Measurements from ENCODE around the gene ALPK1.
"Not testable (repeated sequence)": the region's sequence is repeated elsewhere in the genome, so short reads cannot be mapped to it uniquely, and the experiment has no call there.

Gene ALPK1

DNA sequence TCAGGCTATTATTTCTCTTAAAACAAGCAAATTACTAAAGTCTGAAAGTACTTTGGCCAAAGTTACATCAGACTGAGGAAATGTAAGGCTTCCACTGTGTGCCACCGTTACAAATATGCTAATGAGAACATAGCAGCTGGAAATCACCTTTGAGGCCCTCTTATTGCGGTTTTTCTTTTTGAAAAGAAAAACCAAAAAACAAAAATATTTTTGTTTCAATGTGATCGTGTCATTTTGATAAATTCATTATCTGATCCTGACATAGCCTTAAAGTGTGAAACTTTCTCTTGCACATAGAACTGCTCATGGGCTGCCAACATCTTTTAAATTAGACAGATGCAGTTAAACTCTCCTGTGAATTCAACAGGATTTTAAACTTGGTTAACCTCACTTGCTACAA, 8.7 kb upstream of the ALPK1 start:
- Histone ChIP-seq H3K36me3 (ENCODE audit: insufficient read depth, low read length) (no peaks in the 10 kb centered on the region), H3K9ac (ENCODE audit: low read depth, low read length) (no peak overlapping the region), H3K4me2 (ENCODE audit: low read length) (no peak overlapping the region), H3K4me3 (ENCODE audit: low read length) (no peak overlapping the region), H3K27me3 (ENCODE audit: control insufficient read depth, insufficient read depth, low read length) (no peaks in the 10 kb centered on the region), H3K4me1 (ENCODE audit: control insufficient read depth, insufficient read depth, low read length) (peaks cover 3% of the 10 kb centered on the region), H3K9me3 (replicated peaks; ENCODE audit: low read length) (no peaks in the 10 kb centered on the region)

DNA sequence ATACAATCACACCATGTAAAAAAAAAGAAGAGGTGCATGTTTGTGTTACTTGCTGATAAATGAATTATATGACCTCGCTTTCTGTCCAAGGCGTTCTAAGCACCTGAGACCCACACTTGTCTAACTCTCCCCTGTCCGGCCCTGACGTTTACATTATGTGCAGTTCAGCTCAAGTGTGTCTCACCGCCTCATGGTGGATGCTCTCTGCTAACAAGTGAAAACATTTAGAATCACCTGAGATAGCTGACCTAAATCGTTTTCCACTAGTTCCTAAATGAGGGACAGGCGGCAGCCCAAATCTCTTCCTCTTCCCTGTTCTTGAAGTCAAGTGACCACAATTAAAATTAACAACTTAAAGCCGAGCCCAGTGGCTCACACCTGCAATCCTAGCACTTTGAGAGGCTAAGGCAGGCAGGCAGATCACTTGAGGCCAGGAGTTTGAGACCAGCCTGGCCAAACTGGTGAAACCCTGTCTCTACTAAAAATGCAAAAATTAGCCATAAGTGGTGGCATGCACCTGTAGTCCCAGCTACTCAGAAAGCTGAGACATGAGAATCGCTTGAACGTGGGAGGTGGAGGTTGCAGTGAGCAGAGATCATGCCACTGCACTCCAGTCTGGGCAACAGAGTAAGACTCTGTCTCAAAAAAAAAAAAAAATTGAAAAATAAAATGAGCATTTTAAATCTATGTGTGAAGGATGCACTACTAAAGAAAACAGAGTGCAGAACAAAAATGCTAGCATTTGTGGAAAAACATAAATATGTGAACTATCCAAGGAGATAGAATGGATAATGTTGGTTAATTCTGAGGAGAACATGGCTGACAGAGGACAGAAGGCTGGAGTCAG, 7.5 kb upstream of the ALPK1 start:
- Histone ChIP-seq H3K4me3 (ENCODE audit: low read length) (no peak overlapping the region), H3K4me1 (ENCODE audit: control insufficient read depth, insufficient read depth, low read length) (no peaks in the 10 kb centered on the region), H3K36me3 (ENCODE audit: insufficient read depth, low read length) (no peaks in the 10 kb centered on the region), H3K9me3 (replicated peaks; ENCODE audit: low read length) (no peaks in the 10 kb centered on the region), H3K27me3 (ENCODE audit: control insufficient read depth, insufficient read depth, low read length) (no peaks in the 10 kb centered on the region), H3K4me2 (ENCODE audit: low read length) (no peak overlapping the region), H3K9ac (ENCODE audit: low read depth, low read length) (no peak overlapping the region)

DNA sequence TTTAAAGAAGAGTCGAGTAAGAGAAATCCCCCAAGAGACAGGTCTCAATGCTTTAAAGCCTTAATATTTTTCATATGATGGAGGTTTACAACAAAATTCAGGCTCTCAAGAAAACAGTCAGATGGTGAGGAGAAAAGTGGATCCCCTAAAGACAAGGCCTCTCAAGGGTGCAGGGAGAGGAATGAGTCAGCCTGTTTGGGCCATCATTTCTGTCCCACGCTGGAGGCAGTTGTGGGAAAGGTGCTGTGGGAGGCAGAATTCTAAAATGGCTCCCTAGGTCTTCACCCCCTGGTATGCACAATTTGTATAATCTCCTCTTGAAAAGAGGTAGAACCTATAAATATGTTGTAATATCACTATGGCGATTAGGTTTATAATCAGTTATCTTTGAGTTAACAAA, 6.8 kb upstream of the ALPK1 start:
- Histone ChIP-seq H3K4me3 (ENCODE audit: low read length) (no peak overlapping the region), H3K36me3 (ENCODE audit: insufficient read depth, low read length) (no peaks in the 10 kb centered on the region), H3K9me3 (replicated peaks; ENCODE audit: low read length) (no peaks in the 10 kb centered on the region), H3K4me1 (ENCODE audit: control insufficient read depth, insufficient read depth, low read length) (no peaks in the 10 kb centered on the region), H3K4me2 (ENCODE audit: low read length) (no peak overlapping the region), H3K9ac (ENCODE audit: low read depth, low read length) (no peak overlapping the region), H3K27me3 (ENCODE audit: control insufficient read depth, insufficient read depth, low read length) (no peaks in the 10 kb centered on the region)

DNA sequence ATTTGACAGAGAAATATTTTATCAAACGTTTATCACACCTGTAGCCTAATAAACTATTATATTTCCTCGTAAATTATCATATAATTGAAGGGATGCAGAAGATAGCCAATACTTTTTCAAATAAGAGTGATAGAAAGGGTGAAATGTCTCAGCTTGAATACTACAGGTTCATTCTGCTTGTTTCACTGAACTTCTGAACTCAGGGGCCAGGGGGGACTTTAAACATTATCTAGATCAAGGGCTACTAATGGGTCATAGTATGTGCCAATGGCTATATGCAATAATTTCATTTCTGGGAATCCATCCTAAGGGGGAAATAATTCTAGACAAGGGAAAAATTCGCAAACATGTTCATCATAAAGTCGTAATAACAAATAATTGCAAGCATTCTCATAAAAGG, 2.6 kb downstream of the ALPK1 start:
- Histone ChIP-seq H3K36me3 (ENCODE audit: insufficient read depth, low read length) (no peaks in the 10 kb centered on the region), H3K9ac (ENCODE audit: low read depth, low read length) (no peak overlapping the region), H3K4me1 (ENCODE audit: control insufficient read depth, insufficient read depth, low read length) (peaks cover 4% of the 10 kb centered on the region), H3K27me3 (ENCODE audit: control insufficient read depth, insufficient read depth, low read length) (no peaks in the 10 kb centered on the region), H3K4me2 (ENCODE audit: low read length) (no peak overlapping the region), H3K9me3 (replicated peaks; ENCODE audit: low read length) (no peaks in the 10 kb centered on the region), H3K4me3 (ENCODE audit: low read length) (no peak overlapping the region)

DNA sequence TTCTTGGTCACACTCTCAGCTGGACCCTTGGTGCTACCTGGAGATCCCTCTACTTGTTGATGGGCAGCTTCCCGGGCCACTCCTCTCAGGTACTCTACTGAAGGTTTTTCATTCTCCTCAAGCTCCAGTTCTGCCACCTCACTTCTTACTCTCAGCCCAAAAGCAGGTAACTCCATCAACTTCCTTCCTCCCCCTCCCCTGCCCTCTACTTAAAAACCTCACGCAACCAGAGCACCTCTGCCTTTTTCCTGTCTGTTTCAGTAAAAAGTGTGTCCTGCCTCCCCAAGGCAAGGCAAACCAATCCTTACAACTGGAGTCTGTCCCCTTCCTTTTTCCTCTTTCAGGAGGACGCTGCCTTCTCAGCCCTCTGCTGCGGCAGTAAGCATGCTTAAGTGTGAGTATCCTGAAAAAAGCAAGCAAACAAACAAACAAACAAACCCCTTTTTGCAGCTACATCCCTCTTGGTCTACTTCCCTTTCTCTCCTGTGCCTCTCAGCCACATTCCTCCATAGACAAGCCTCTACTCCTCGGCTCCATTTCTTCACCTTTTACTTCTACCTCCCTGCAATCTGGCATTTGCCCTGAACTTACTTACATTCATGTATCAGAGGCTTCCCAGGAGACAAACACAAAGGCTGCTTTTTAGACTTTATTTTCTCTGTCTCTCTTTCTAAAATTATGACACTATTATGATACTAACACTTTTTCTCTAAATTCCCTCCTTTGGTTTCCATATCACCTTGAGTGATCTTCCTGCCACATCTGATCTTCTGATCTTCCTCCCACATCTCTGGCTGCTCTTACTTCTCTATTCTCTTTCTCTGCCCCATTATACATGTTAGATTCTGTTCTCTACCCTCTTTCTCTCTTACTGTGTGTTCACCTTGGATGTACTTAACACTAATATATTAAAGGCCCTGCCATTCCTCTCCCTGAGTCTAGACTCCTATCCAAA, 5.4 kb downstream of the ALPK1 start:
- Histone ChIP-seq H3K9me3 (replicated peaks; ENCODE audit: low read length) (no peaks in the 10 kb centered on the region), H3K4me3 (ENCODE audit: low read length) (no peak overlapping the region), H3K9ac (ENCODE audit: low read depth, low read length) (no peak overlapping the region), H3K36me3 (ENCODE audit: insufficient read depth, low read length) (no peaks in the 10 kb centered on the region), H3K4me1 (ENCODE audit: control insufficient read depth, insufficient read depth, low read length) (no peaks in the 10 kb centered on the region), H3K27me3 (ENCODE audit: control insufficient read depth, insufficient read depth, low read length) (no peaks in the 10 kb centered on the region), H3K4me2 (ENCODE audit: low read length) (no peak overlapping the region)

DNA sequence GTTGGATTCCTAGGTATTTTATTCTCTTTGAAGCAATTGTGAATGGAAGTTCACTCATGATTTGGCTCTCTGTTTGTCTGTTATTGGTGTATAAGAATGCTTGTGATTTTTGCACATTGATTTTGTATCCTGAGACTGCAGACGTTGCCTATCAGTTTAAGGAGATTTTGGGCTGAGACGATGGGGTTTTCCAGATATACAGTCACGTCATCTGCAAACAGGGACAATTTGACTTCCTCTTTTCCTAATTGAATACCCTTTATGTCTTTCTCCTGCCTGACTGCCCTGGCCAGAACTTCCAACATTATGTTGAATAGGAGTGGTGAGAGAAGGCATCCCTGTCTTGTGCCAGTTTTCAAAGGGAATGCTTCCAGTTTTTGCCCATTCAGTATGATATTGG, 8.3 kb downstream of the ALPK1 start:
- not testable (repeated sequence) for H3K27me3 ChIP-seq (ENCODE audit: control insufficient read depth, insufficient read depth, low read length); H3K9ac ChIP-seq (ENCODE audit: low read depth, low read length); H3K4me1 ChIP-seq (ENCODE audit: control insufficient read depth, insufficient read depth, low read length); H3K36me3 ChIP-seq (ENCODE audit: insufficient read depth, low read length); H3K9me3 ChIP-seq (replicated peaks; ENCODE audit: low read length); H3K4me3 ChIP-seq (ENCODE audit: low read length); H3K4me2 ChIP-seq (ENCODE audit: low read length)

DNA sequence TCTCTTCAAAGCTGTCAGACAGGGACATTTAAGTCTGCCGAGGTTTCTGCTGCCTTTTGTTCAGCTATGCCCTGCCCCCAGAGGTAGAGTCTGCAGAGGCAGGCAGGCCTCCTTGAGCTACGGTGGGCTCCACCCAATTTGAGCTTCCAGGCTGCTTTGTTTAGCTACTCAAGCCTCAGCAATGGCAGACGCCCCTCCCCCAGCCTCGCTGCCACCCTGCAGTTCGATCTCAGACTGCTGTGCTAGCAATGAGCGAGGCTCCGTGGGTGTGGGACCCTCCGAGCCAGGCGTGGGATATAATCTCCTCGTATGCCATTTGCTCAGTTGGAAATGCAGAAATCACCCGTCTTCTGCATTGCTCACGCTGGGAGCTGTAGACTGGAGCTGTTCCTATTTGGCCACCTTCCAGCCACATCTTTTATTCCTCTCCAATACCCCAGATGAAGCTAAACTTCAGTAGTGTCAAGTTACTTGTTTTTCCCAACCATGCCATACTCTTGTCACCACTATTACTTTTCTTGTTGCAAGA, 12.2 kb downstream of the ALPK1 start:
- not testable (repeated sequence) for H3K9ac ChIP-seq (ENCODE audit: low read depth, low read length); H3K4me3 ChIP-seq (ENCODE audit: low read length); H3K27me3 ChIP-seq (ENCODE audit: control insufficient read depth, insufficient read depth, low read length); H3K36me3 ChIP-seq (ENCODE audit: insufficient read depth, low read length); H3K4me1 ChIP-seq (ENCODE audit: control insufficient read depth, insufficient read depth, low read length); H3K4me2 ChIP-seq (ENCODE audit: low read length); H3K9me3 ChIP-seq (replicated peaks; ENCODE audit: low read length)

DNA sequence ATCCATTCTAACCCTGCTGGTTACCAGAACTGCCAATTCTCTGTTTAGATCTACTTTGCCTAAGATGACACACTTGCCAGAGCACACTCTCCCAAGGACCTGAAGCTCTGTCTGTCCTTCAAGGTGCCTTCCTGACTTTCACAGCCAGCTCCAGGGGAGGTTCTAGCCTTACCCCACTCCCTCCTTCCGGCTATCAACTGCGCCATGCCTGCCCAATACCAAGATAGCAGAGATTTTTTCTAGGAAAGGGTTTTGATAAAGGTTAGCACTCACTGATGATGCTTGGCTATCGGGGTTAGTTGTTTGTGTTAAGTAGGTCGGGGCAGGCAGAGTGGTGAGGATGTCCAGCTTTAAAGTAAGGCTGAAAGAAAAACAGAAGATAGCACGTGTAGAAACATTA, 14.3 kb downstream of the ALPK1 start:
- no peak overlapping the region for H3K4me3 ChIP-seq (ENCODE audit: low read length)
- no peaks in the 10 kb centered on the region for H3K36me3 ChIP-seq (ENCODE audit: insufficient read depth, low read length)
- H3K27me3 ChIP-seq (ENCODE audit: control insufficient read depth, insufficient read depth, low read length): no peaks in the 10 kb centered on the region
- H3K9me3 ChIP-seq (replicated peaks; ENCODE audit: low read length): no peaks in the 10 kb centered on the region
- no peaks in the 10 kb centered on the region for H3K4me1 ChIP-seq (ENCODE audit: control insufficient read depth, insufficient read depth, low read length)
- H3K4me2 ChIP-seq (ENCODE audit: low read length): no peak overlapping the region
- H3K9ac ChIP-seq (ENCODE audit: low read depth, low read length): no peak overlapping the region

DNA sequence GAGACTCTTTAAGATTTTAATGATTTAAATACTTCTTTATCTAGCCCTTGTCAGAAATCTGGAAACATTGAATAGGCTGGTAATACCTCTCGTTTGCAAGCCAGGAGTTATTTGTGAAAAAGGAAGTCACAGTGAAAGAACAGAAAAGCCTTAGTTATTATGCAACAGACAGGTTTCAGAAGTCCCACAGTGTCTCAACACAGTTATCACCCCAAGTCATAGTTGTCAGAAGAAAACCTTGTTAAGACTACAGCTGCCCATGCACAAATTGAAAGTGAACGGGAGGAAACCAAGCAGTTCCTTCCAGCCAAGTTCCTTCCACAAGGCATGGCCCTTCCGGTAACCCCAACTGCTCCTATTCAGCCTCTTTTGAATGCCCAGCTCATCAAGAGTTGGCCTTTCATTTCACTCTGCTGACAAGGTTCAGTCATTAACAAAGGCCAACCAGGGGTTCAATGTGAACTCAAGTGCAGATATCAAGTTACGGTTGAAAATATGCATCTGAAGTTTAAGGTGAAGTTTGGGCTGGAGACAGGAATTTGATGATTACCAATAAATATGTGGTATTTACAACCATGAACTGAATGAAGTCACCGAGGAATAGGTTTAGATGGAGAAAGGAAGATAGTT, 15.6 kb downstream of the ALPK1 start:
- Histone ChIP-seq H3K36me3 (ENCODE audit: insufficient read depth, low read length) (no peaks in the 10 kb centered on the region), H3K27me3 (ENCODE audit: control insufficient read depth, insufficient read depth, low read length) (no peaks in the 10 kb centered on the region), H3K4me1 (ENCODE audit: control insufficient read depth, insufficient read depth, low read length) (no peaks in the 10 kb centered on the region), H3K4me2 (ENCODE audit: low read length) (no peak overlapping the region), H3K9ac (ENCODE audit: low read depth, low read length) (no peak overlapping the region), H3K9me3 (replicated peaks; ENCODE audit: low read length) (no peaks in the 10 kb centered on the region), H3K4me3 (ENCODE audit: low read length) (no peak overlapping the region)

DNA sequence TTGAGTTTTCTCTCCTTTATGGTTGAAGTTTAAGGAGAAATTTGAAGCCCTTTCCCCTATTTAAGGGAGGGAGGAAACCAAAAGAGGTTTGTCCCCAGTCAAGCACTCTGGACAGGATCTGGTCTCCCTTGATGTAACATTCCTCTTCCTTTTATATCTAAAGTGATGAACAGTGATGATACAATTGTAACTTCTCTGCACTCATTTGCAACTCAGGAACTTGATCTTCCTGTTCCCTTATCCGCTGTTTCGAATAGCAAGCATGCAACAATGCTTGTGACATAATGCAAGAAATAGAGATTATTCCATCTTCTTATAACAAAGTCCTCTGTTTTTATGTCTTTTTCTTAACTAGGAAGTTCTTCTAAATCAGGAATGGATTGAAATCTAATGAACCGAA, 18.3 kb downstream of the ALPK1 start:
- H3K9me3 ChIP-seq (replicated peaks; ENCODE audit: low read length): no peaks in the 10 kb centered on the region
- H3K4me3 ChIP-seq (ENCODE audit: low read length): no peak overlapping the region
- no peak overlapping the region for H3K9ac ChIP-seq (ENCODE audit: low read depth, low read length)
- no peaks in the 10 kb centered on the region for H3K36me3 ChIP-seq (ENCODE audit: insufficient read depth, low read length)
- no peaks in the 10 kb centered on the region for H3K27me3 ChIP-seq (ENCODE audit: control insufficient read depth, insufficient read depth, low read length)
- no peaks in the 10 kb centered on the region for H3K4me1 ChIP-seq (ENCODE audit: control insufficient read depth, insufficient read depth, low read length)
- H3K4me2 ChIP-seq (ENCODE audit: low read length): no peak overlapping the region

DNA sequence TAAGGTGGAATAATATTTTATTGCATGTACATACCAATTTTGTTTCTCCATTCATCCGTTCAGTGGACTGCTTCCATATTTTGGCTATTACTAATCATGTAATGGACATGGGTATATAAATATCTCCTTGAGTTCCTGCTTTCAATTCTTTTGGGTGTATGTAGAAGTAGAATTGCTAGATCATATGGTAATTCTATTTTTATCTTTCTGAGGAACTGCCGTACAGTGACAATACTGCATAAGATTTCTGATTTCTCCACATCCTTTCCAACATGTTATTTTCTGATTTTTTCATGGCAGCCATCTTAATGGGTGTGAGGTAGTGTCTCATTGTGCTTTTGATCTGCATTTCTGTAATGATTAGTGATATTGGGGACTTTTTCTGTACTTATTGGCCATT, 19.2 kb downstream of the ALPK1 start:
- Histone ChIP-seq H3K4me1 (ENCODE audit: control insufficient read depth, insufficient read depth, low read length) (no peaks in the 10 kb centered on the region), H3K9me3 (replicated peaks; ENCODE audit: low read length) (no peaks in the 10 kb centered on the region), H3K4me2 (ENCODE audit: low read length) (no peak overlapping the region), H3K4me3 (ENCODE audit: low read length) (no peak overlapping the region), H3K27me3 (ENCODE audit: control insufficient read depth, insufficient read depth, low read length) (no peaks in the 10 kb centered on the region), H3K9ac (ENCODE audit: low read depth, low read length) (no peak overlapping the region), H3K36me3 (ENCODE audit: insufficient read depth, low read length) (no peaks in the 10 kb centered on the region)
